GM10248 (cell line): ENCODE measurements around the gene CHKA.
A peak's percentile ranks its signal among the peaks of the same experiment; 100 is the strongest.

Experiments used
- CTCF ChIA-PET: fragments of 300-600 bp; sonication (Branson Sonifier 250); formaldehyde crosslinking; extraction: SDS; loops from one replicate; lab custom pipeline; 2021; ENCODE audit warnings: antibody characterized with exemption; lab: Yijun Ruan, JAX
- POLR2A ChIA-PET: fragments of 350-650 bp; sonication (Branson Sonifier 250); formaldehyde crosslinking; extraction: SDS; loops from one replicate; lab custom pipeline; 2020; ENCODE audit warnings: antibody characterized with exemption; lab: Yijun Ruan, JAX
- DNase-seq: peaks from one replicate; pipeline ENCODE4 v3.0.0; 2012; ENCODE audit errors: extremely low spot score
- TF ChIP-seq, protein P1 (sequence below): IDR thresholded peaks from 2 replicates; pipeline ENCODE4 v1.5.1; 2012; ENCODE audit warnings: mild to moderate bottlenecking, low read depth; ENCODE audit errors: extremely low read depth, missing control alignments, control extremely low read depth

The CHKA gene

DNA sequence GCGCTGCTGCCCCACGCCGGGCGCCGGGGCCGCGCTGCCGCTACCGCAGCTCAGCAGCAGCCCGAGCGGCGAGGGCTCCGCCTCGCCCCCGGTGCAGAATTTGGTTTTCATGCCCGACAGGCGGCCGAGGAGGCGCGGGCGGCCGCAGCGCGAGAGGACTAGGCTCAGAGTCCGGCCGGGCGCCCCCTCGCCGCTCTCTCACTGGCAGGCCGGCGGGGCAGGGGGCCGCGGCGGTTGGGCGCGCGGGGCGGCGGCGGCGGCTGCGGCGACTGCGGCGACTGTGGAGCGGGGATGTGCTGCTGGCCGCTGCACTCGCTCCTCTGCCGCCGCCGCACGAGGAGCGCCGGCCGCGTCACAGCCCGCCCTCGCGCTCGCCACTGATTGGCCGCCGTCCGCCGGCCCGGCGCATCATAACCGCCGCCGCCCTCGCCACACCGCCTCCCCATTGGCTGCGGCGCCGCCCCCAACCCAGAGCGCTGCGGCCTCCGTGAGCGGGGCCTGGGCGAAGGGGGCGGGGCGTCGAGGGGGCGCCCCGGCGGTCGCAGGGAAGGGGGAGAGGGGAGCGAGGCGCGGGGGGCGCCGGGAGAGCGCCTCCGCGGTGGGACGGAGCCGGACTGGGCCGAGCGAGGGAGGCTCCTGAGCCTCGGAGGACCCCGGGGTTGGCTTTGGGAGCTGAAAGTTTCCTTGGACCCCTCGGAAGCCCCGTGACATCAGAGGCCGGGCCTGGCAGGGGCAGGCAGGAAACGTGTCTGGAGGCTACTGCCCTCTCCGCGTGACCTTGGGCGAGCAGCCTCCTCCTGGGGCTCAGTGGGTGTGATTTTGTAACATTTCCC lies at the start of gene CHKA:
CHKA (minus strand) TSS at position 322 of the 833 bp plus-strand sequence; CDS start at position 111, 211 bp downstream.
- ChIA-PET POLR2A (no interaction called here), CTCF (interaction anchor here (1.6 kb wide), 1 partner anchor 88 kb away, joined by 5 read pairs; no protein-coding TSS in a partner anchor)
- peak; percentile 98 for DNase-seq
- TF ChIP-seq, protein P1, sequence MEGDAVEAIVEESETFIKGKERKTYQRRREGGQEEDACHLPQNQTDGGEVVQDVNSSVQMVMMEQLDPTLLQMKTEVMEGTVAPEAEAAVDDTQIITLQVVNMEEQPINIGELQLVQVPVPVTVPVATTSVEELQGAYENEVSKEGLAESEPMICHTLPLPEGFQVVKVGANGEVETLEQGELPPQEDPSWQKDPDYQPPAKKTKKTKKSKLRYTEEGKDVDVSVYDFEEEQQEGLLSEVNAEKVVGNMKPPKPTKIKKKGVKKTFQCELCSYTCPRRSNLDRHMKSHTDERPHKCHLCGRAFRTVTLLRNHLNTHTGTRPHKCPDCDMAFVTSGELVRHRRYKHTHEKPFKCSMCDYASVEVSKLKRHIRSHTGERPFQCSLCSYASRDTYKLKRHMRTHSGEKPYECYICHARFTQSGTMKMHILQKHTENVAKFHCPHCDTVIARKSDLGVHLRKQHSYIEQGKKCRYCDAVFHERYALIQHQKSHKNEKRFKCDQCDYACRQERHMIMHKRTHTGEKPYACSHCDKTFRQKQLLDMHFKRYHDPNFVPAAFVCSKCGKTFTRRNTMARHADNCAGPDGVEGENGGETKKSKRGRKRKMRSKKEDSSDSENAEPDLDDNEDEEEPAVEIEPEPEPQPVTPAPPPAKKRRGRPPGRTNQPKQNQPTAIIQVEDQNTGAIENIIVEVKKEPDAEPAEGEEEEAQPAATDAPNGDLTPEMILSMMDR, result no peak

DNA sequence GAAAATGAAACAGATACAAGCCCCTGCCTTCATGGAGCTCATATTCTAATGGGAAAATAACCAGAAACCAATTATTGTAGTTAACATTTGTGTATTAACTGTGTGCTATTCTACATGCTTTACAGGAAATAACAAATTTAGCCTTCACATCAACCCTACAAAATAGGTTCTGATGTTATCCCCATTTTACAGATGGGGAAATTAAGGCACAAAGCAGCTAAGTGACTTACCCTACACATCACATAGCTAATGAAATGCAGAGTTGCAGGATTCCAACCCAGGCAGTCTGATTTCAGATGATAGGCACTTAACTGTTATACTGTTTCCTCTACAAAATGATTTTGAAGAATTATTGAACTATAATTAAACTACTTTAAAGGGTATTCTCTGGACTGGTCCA lies 48.3 kb upstream of the CHKA start:
- CTCF ChIA-PET, result interaction anchor here (0.6 to 1.3 kb wide), 4 partner anchors 12 to 26 kb away, joined by 3 to 4 read pairs (median 3); no protein-coding TSS in a partner anchor
- no peak for DNase-seq
- TF ChIP-seq, protein P1, result no peak
- POLR2A ChIA-PET, result no interaction called here

DNA sequence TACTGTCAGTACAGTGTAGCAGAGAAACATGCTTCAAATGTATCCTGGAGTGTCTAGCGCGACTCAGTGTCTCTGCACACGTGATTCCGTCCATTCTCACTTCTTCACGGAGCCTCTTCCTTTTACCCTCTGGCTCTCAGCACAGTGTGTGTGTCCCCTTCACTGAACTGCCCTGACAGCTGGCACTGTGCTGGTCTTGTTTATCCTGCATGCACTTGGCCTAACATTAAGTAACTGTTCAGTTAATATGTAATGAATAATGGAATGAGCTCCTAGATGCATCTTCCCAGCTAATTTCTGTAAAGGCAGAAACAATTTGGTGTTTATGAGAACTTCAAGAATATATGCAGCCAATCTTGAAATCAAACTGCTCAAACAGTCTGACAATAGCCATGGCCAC lies 47.5 kb upstream of the CHKA start:
- CTCF ChIA-PET, result interaction anchor here (1.1 to 1.3 kb wide), 2 partner anchors 11 to 23 kb away, joined by 3 to 4 read pairs; no protein-coding TSS in a partner anchor
- TF ChIP-seq, protein P1, result no peak
- POLR2A ChIA-PET, result no interaction called here
- no peak for DNase-seq

DNA sequence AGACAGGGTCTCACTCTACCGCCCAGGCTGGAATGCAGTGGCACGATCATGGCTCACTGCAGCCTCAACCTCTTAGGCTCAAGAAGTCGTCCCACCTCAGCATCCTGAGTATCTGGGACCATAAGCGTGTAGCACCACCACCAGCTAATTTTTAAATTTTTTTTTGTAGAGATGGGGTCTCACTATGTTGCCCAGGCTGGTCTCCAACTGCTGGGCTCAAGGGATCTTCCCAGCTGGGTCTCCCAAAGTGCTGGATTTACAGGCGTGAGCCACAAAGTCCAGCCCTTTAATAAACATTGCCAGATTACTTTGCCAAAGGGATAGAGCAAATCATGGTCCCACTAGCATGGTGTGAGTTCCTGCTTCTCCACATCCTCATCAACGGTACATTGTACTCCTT lies 46.3 kb upstream of the CHKA start:
- CTCF ChIA-PET, result interaction anchor here (0.9 to 1.4 kb wide), 3 partner anchors 10 to 75 kb away, joined by 3 read pairs; no protein-coding TSS in a partner anchor
- DNase-seq, result no peak
- TF ChIP-seq, protein P1, result no peak
- POLR2A ChIA-PET, result no interaction called here

DNA sequence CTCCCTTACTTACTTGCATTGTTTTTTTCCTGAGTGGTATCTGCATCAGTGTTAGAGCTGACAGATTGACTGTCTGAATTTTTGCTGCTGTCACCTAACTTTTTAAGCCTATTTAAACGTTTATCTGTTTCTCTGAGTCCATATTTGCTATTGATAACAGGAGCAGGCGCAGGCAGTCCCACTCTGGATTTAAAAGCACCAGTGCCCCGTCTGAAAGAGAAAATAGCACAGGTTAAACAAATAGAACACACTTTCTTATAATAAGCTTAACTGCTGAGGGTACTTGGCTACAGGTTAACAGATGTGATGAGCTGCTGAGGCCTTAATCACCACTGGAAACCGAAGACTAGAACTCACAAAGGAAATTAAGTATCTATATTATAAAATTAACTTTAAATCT lies 45.8 kb upstream of the CHKA start:
- no peak for DNase-seq
- CTCF ChIA-PET, result interaction anchor here (0.9 to 1.4 kb wide), 3 partner anchors 10 to 75 kb away, joined by 3 read pairs; no protein-coding TSS in a partner anchor
- TF ChIP-seq, protein P1, result no peak
- POLR2A ChIA-PET, result no interaction called here

DNA sequence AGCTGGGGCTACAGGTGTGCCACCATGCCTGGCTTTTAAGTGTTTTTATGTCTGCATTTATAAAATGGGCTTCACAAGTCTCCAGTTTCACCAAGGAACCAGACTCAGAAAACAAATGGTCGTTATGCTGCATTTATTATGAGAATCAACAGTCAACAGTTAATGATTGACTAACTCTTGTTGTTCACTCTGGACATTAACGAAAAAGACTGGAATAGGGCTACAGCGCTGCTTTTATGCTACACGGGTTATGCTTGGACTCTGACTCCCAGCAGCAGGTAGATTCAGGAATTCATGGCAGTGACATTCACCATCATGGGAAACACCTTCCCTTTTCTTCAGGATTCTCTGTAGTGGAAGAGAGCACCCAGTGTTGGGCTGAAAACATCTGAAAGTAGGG lies 44.4 kb upstream of the CHKA start:
- DNase-seq, result no peak
- TF ChIP-seq, protein P1, result no peak
- ChIA-PET CTCF (no interaction called here), POLR2A (no interaction called here)
